ENCODE results near the gene OXER1. TPM values are rescaled to one million over a fixed set of nuclear protein-coding genes. Genes with fewer than 3 reads are reported as not detected.

Gene OXER1
- total RNA-seq, 1 experiment from 2014 or later = not detected

Other genes with a start within 250 kb of the OXER1 start
- gene MTA3, start 195.5 kb downstream of the OXER1 start, total RNA-seq (2014; rRNA removed; shearing (Covaris generic)) = 25.9 and 27.5 TPM in 2 replicates
- not detected in 2 replicates for gene HAAO, start 28.4 kb upstream of the OXER1 start, total RNA-seq (2014; rRNA removed; shearing (Covaris generic))